HUES64 (cell line): ENCODE results near the gene RPS29.
"Not testable (repeated sequence)": the region's sequence is repeated elsewhere in the genome, so short reads cannot be mapped to it uniquely, and the experiment has no call there.

ENCODE experiments used
- H3K27ac ChIP-seq: 2 replicates; pipeline ENCODE4 v1.7.0; 2013; ENCODE audit warnings: low read depth, low read length, inconsistent platforms
- H3K27me3 ChIP-seq: 2 replicates; pipeline ENCODE4 v1.6.1; 2013; ENCODE audit warnings: mild to moderate bottlenecking, low read length; ENCODE audit not compliant: insufficient read depth
- H3K36me3 ChIP-seq: 2 replicates; pipeline ENCODE4 v1.6.1; 2013; ENCODE audit warnings: mild to moderate bottlenecking, low read length; ENCODE audit not compliant: insufficient read depth
- H3K4me1 ChIP-seq: 2 replicates; pipeline ENCODE4 v1.6.1; 2013; ENCODE audit warnings: mild to moderate bottlenecking, low read length, moderate library complexity; ENCODE audit not compliant: insufficient read depth
- H3K4me3 ChIP-seq: 2 replicates; pipeline ENCODE4 v1.5.1; 2013; ENCODE audit warnings: mild to moderate bottlenecking, low read length, moderate library complexity
- H3K9ac ChIP-seq: 2 replicates; pipeline ENCODE4 v1.6.1; 2013; ENCODE audit warnings: mild to moderate bottlenecking, low read depth, low read length
- H3K9me3 ChIP-seq: 2 replicates; pipeline ENCODE4 v1.6.1; 2013; ENCODE audit warnings: low read depth, low read length; ENCODE audit not compliant: insufficient read depth
- WGBS: fragments of 150-250, 120-280 bp; methylation state at CpG from one replicate; pipeline ENCODE4 v1.1.7; 2013; ENCODE audit warnings: missing lambda C conversion rate; 5-methylcytosine and 5-hydroxymethylcytosine counted together

Gene RPS29

GRCh38 chr14:49593016-49593415 lies 6.8 kb upstream of the RPS29 start:
- H3K27ac ChIP-seq, result no peak overlapping the region
- no peaks in the 10 kb centered on the region for H3K36me3 ChIP-seq
- no peaks in the 10 kb centered on the region for H3K9me3 ChIP-seq
- no peaks in the 10 kb centered on the region for H3K4me1 ChIP-seq
- peaks cover 2% of the 10 kb centered on the region; the same call in 1 of the 2 replicates for H3K27me3 ChIP-seq
- H3K4me3 ChIP-seq, result no peak overlapping the region
- WGBS, result 100% methylated on average over 1 of the region's 3 CpGs
- H3K9ac ChIP-seq, result no peak overlapping the region

DNA sequence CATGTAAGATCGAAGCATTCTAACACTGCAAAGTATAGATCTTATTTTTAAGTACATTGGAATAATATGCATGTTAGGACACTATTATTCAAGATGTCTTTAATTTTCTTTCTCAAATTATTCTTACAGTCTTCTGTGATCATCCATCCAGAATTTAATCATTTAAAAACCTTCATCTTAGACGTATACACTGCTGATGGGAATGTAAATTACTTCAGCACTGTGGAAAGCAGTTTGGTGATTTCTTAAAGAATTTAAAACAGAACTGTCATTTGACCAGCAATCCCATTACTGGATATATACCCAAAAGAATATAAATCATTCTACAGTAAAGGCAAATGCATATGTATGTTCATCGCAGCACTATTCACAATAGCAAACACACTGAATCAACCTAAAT lies 3.2 kb upstream of the RPS29 start:
- Histone ChIP-seq H3K4me3 (no peak overlapping the region), H3K4me1 (0 out of 2 replicates have a peak, but pooled peaks cover under 1% of the 10 kb centered on the region), H3K9ac (no peak overlapping the region), H3K27me3 (peaks cover under 1% of the 10 kb centered on the region; the same call in 1 of the 2 replicates), H3K36me3 (peaks cover 13% of the 10 kb centered on the region), H3K27ac (no peak overlapping the region), H3K9me3 (no peaks in the 10 kb centered on the region)
- no CpG with 5 or more reads among the region's 3 CpGs for WGBS

GRCh38 chr14:49586673-49587460 lies 687 bp upstream of the RPS29 start:
- Histone ChIP-seq H3K36me3 (peaks cover 38% of the 10 kb centered on the region), H3K4me3 (peak overlapping the region; percentile 100), H3K9me3 (no peaks in the 10 kb centered on the region), H3K4me1 (peaks cover 15% of the 10 kb centered on the region; the same call in 1 of the 2 replicates), H3K27me3 (no peaks in the 10 kb centered on the region), H3K9ac (no peak overlapping the region), H3K27ac (peak overlapping the region; percentile 54; the same call in 1 of the 2 replicates)
- WGBS, result 0% methylated on average over 4 of the region's 21 CpGs

DNA sequence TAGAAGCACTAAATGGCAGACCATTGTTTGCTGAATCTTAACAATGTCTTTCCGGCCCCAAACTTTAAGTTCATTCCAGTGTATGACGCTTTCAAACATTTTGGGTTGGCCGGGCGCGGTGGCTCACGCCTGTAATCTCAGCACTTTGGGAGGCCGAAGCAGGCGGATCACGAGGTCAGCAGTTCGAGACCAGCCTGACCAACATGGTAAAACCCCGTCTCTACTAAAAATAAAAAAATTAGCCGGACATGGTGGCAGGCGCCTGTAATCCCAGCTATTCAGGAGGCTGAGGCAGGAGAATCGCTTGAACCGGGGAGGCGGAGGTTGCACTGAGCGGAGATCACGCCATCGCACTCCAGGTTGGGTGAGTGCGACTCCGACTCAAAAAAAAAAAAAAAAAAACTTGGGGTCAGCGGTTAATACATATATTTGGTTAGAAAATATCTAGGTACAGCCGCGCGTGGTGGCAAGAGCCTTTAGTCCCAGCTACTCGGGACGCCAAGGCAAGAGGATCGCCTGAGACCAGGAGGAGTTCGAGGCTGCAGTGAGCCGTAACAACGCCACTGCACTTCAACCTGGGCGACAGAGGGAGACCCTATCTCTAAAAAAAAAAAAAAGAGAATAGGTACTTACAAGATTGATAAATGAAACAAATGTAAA lies 1.1 kb downstream of the RPS29 start:
- H3K27me3 ChIP-seq, H3K9me3 ChIP-seq: not testable (repeated sequence)
- peaks cover 39% of the 10 kb centered on the region for H3K36me3 ChIP-seq
- H3K4me1 ChIP-seq, result peaks cover 18% of the 10 kb centered on the region; the same call in 1 of the 2 replicates
- peak overlapping the region; percentile 100 for H3K9ac ChIP-seq
- 2% methylated on average over 31 of the region's 32 CpGs for WGBS
- H3K4me3 ChIP-seq, result peak overlapping the region; percentile 100
- peak overlapping the region; percentile 92 for H3K27ac ChIP-seq

- peak overlapping the region; percentile 100 for H3K9ac ChIP-seq
- no peaks in the 10 kb centered on the region for H3K9me3 ChIP-seq
- 88% methylated on average over 11 of the region's 11 CpGs for WGBS
- H3K4me1 ChIP-seq, result peaks cover 18% of the 10 kb centered on the region; the same call in 1 of the 2 replicates
- H3K4me3 ChIP-seq, result peak overlapping the region; percentile 100
- peak overlapping the region; percentile 68 for H3K27ac ChIP-seq
- H3K36me3 ChIP-seq, result peaks cover 41% of the 10 kb centered on the region
- H3K27me3 ChIP-seq, result no peaks in the 10 kb centered on the region
Observed at GRCh38 chr14:49584058-49584457, 2.1 kb downstream of the RPS29 start.

DNA sequence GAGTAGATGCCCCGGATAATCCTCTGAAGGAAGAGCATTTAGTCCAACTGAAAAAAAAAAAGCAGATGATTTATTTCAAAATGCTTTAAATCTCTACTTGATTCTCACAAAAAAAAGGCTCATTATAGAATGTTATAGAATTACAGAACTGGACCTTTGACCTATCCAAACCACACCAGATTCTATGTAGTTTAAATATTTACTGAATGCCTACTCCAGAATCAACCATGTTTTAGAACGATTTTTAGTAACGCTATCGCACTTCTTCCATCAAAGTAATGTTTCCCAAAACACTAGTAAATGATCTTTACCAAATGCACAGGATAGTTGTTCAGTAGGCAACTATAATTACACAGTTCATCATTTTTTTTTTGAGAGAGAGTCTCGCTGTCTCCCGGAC lies 2.6 kb downstream of the RPS29 start:
- peaks cover 43% of the 10 kb centered on the region for H3K36me3 ChIP-seq
- H3K9ac ChIP-seq, result peak overlapping the region; percentile 100
- no peaks in the 10 kb centered on the region for H3K27me3 ChIP-seq
- peak overlapping the region; percentile 100 for H3K4me3 ChIP-seq
- peaks cover 18% of the 10 kb centered on the region; the same call in 1 of the 2 replicates for H3K4me1 ChIP-seq
- 87% methylated on average over 5 of the region's 6 CpGs for WGBS
- H3K27ac ChIP-seq, result peak overlapping the region; percentile 68
- no peaks in the 10 kb centered on the region for H3K9me3 ChIP-seq

DNA sequence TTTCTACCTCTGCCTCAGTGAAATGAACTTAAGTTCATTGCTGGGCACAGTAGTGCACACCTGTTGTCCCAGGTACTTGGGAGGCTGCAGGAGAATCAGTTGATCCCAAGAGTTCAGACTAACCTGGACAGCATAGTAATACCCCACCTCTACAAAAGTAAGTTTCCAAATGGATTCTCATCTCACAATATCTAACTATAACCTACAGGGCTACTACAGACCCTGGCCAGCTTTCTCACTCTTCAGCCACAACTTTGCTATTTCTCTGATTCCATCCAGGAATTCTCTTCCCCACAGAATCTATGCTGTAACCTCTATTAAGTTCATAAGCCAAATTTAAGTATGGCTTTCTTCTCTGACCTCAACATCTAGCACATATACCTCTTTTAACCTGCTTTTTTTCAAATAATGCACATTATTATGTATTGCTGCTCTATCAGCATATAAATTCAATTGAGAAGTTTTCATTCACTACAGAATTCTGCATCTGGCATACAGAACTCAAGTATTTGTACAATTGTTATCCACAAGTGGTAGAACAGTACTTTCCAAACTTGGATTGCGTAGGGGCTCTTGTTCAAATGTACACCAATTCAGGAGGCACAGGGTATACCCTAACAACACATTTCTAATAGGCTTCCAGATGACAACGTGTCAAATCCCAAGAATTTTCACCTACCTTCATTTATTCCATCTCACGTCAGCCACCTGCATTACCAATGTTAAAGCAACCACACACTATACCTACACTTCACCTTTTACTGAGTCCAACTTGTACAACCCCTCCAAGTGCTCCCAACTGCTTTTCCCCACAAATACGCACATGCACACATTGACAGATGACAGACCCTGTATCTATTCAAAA lies 3.8 kb downstream of the RPS29 start:
- H3K9ac ChIP-seq, result peak overlapping the region; percentile 100; the same call in 1 of the 2 replicates
- no peak overlapping the region for H3K4me3 ChIP-seq
- no peaks in the 10 kb centered on the region for H3K27me3 ChIP-seq
- 91% methylated on average over 3 of the region's 4 CpGs for WGBS
- no peaks in the 10 kb centered on the region for H3K9me3 ChIP-seq
- peaks cover 18% of the 10 kb centered on the region; the same call in 1 of the 2 replicates for H3K4me1 ChIP-seq
- H3K36me3 ChIP-seq, result peaks cover 52% of the 10 kb centered on the region
- peak overlapping the region; percentile 51 for H3K27ac ChIP-seq

DNA sequence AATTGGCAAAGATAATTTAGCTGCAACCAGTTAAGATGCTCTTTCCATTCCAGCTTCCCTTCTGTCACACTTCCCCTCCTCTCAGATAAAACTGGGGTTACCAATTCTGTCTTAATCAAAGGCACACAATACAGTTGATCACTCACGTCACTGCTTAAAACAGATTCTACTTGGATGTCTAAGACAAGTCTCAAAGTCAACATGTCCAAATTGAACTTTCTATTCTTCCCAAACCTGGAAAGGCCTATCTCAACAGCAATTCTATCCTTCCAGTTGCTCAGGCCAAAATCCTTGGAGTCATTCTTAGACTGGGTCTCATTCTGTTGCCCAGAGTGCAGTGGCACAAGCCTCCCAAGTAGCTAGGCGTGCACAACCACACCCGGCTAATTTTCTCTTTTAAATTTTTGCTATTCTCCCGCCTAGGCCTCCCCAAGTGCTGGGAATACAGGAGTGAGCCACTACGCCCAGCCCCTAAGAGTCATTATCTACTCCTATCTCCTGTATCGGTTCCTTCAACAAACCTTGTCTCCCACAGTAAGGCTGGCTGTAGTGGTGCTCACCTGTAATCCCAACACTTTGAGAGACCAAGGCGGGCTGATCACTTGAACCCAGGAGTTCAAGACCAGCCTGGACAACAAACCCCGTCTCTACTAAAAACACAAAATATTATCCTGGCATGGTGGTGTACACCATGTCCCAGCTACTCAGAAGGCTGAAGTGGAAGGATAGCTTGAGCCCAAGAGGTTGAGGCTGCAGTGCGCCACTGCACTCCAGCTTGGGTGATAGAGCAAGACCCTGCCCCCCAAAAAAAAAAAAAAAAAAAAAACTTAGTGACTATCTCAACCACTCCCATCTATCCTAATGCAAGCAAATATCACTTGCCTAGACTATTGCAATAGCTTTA lies 4.7 kb downstream of the RPS29 start:
- Histone ChIP-seq H3K4me1 (peaks cover 18% of the 10 kb centered on the region; the same call in 1 of the 2 replicates), H3K9me3 (no peaks in the 10 kb centered on the region), H3K4me3 (no peak overlapping the region), H3K27ac (peak overlapping the region; percentile 61), H3K27me3 (no peaks in the 10 kb centered on the region), H3K9ac (no peak overlapping the region), H3K36me3 (peaks cover 61% of the 10 kb centered on the region)
- 92% methylated on average over 9 of the region's 9 CpGs for WGBS

GRCh38 chr14:49579841-49580240 lies 6.3 kb downstream of the RPS29 start:
- Histone ChIP-seq H3K27ac (0 out of 2 replicates have a peak overlapping the region, but pooled peaks have one; percentile 9), H3K36me3 (peaks cover 63% of the 10 kb centered on the region), H3K9ac (no peak overlapping the region), H3K27me3 (no peaks in the 10 kb centered on the region), H3K4me1 (peaks cover 18% of the 10 kb centered on the region; the same call in 1 of the 2 replicates), H3K4me3 (no peak overlapping the region), H3K9me3 (no peaks in the 10 kb centered on the region)
- WGBS, result 87% methylated on average over 2 of the region's 2 CpGs

- no peaks in the 10 kb centered on the region for H3K9me3 ChIP-seq
- H3K4me3 ChIP-seq, result no peak overlapping the region
- WGBS, result 100% methylated on average over 1 of the region's 1 CpG
- no peak overlapping the region for H3K27ac ChIP-seq
- no peak overlapping the region for H3K9ac ChIP-seq
- H3K27me3 ChIP-seq, result no peaks in the 10 kb centered on the region
- H3K4me1 ChIP-seq, result 0 out of 2 replicates have a peak, but pooled peaks cover 8% of the 10 kb centered on the region
- peaks cover 61% of the 10 kb centered on the region for H3K36me3 ChIP-seq
Observed at GRCh38 chr14:49578141-49578540, 8.0 kb downstream of the RPS29 start.
